Measurements from ENCODE around the gene PCDH19.

GRCh38 chrX:100319716-100320115 is 90.4 kb downstream of the PCDH19 start:
- TF ChIP-seq GATA2 (IDR thresholded peaks at IDR 0.05; ENCODE audit: low read depth, low read length): no peak
- no peak for TF ChIP-seq GATA3 (IDR thresholded peaks at IDR 0.05; ENCODE audit: low read depth, low read length)
